RWPE2 (cell line): Measurements from ENCODE around the gene SORCS3.

Source experiments
- ATAC-seq: fragments of 200-7000 bp; cut with Tn5 transposase; 3 replicates; pipeline ENCODE4 v1.9.1; 2021; ENCODE audit warnings: low read depth
- DNase-seq: peaks from one replicate; pipeline ENCODE4 v3.0.0-alpha.2; 2020; ENCODE audit warnings: low spot score
- H3K27ac ChIP-seq: fragments of 450-650 bp; 2 replicates; pipeline ENCODE4 v1.5.1; 2017; ENCODE audit warnings: mild to moderate bottlenecking; ENCODE audit not compliant: poor library complexity, severe bottlenecking
- H3K27me3 ChIP-seq: fragments of 250-450 bp; sonication (Bioruptor Pico); 2 replicates; pipeline ENCODE4 v1.5.1; 2021; ENCODE audit warnings: mild to moderate bottlenecking, moderate library complexity; ENCODE audit not compliant: insufficient read depth, poor library complexity, severe bottlenecking
- H3K36me3 ChIP-seq: fragments of 250-450 bp; sonication (Bioruptor Pico); 2 replicates; pipeline ENCODE4 v1.5.1; 2020; ENCODE audit warnings: low read depth, mild to moderate bottlenecking, moderate library complexity
- H3K4me1 ChIP-seq: fragments of 250-450 bp; sonication (Bioruptor Pico); 2 replicates; pipeline ENCODE4 v1.5.1; 2021; ENCODE audit warnings: mild to moderate bottlenecking, moderate library complexity; ENCODE audit not compliant: insufficient read depth, poor library complexity, severe bottlenecking
- H3K4me3 ChIP-seq: fragments of 250-450 bp; sonication (Bioruptor Pico); 2 replicates; pipeline ENCODE4 v1.5.1; 2021; ENCODE audit warnings: mild to moderate bottlenecking, moderate library complexity; ENCODE audit not compliant: severe bottlenecking
- H3K9me3 ChIP-seq: fragments of 250-450 bp; sonication (Bioruptor Pico); 2 replicates; pipeline ENCODE4 v1.5.1; 2021; ENCODE audit warnings: mild to moderate bottlenecking, moderate library complexity; ENCODE audit not compliant: severe bottlenecking
- TF ChIP-seq, protein P1 (sequence below): fragments of 450-650 bp; IDR thresholded peaks from one replicate; pipeline ENCODE4 v1.5.1; 2017; ENCODE audit warnings: mild to moderate bottlenecking, moderate library complexity; ENCODE audit not compliant: poor library complexity, severe bottlenecking

SORCS3 gene

DNA sequence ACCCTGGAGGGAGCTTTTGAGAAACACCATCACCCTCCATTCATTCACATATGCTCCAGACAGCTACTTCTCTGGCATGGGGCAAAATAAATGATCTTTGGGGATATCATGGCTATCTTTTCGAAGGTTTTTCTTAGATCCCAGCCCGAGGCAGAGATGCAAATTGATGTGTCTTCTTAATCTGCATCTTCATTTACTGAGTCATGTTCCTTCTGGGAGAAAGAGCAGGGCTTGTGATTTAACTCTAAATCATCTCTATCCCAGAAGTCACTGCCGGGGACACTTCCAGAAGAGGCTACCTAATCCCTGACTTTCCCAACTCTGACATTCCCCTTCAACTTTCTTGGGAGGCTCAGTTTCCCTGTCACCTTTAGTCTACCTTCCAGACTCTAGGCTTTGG lies 90.1 kb downstream of the SORCS3 start:
- Histone ChIP-seq H3K27ac (no peak overlapping the region), H3K27me3 (peaks cover 15% of the 10 kb centered on the region), H3K4me1 (no peaks in the 10 kb centered on the region), H3K4me3 (no peak overlapping the region), H3K9me3 (no peaks in the 10 kb centered on the region), H3K36me3 (no peaks in the 10 kb centered on the region)
- DNase-seq, result no peak
- TF ChIP-seq, protein P1, sequence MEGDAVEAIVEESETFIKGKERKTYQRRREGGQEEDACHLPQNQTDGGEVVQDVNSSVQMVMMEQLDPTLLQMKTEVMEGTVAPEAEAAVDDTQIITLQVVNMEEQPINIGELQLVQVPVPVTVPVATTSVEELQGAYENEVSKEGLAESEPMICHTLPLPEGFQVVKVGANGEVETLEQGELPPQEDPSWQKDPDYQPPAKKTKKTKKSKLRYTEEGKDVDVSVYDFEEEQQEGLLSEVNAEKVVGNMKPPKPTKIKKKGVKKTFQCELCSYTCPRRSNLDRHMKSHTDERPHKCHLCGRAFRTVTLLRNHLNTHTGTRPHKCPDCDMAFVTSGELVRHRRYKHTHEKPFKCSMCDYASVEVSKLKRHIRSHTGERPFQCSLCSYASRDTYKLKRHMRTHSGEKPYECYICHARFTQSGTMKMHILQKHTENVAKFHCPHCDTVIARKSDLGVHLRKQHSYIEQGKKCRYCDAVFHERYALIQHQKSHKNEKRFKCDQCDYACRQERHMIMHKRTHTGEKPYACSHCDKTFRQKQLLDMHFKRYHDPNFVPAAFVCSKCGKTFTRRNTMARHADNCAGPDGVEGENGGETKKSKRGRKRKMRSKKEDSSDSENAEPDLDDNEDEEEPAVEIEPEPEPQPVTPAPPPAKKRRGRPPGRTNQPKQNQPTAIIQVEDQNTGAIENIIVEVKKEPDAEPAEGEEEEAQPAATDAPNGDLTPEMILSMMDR, result no peak
- ATAC-seq, result no peak

GRCh38 chr10:104732222-104732621 lies 91.1 kb downstream of the SORCS3 start:
- Histone ChIP-seq H3K4me3 (no peak overlapping the region), H3K9me3 (no peaks in the 10 kb centered on the region), H3K27me3 (peaks cover 15% of the 10 kb centered on the region), H3K4me1 (no peaks in the 10 kb centered on the region), H3K36me3 (no peaks in the 10 kb centered on the region), H3K27ac (no peak overlapping the region)
- DNase-seq (no peak), ATAC-seq (no peak)
- TF ChIP-seq, protein P1, result no peak

DNA sequence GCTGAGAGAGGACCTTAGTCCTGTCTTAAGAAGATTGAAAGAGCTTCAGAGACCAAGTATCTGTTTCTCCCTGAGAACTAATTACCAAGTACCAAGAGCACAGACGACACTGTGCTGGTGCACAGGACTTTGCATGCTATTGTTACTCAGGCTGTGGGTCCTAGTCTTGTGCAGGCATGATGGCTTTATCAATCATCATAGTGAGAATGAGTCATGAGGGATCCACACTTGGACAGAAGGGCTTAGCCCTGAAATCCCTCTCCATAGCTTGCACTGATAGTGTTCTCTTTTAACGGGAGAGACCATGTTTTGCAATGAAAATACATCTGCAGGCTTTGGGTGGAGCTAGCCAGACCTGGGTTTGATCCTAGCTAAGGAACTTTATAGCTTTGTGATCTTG lies 93.3 kb downstream of the SORCS3 start:
- peaks cover 15% of the 10 kb centered on the region for H3K27me3 ChIP-seq
- H3K36me3 ChIP-seq, result no peaks in the 10 kb centered on the region
- TF ChIP-seq, protein P1, result no peak
- no peak for DNase-seq
- no peak overlapping the region for H3K27ac ChIP-seq
- peak; percentile 46; the same call in 2 of the 3 replicates for ATAC-seq
- H3K4me3 ChIP-seq, result no peak overlapping the region
- H3K9me3 ChIP-seq, result no peaks in the 10 kb centered on the region
- no peaks in the 10 kb centered on the region for H3K4me1 ChIP-seq

DNA sequence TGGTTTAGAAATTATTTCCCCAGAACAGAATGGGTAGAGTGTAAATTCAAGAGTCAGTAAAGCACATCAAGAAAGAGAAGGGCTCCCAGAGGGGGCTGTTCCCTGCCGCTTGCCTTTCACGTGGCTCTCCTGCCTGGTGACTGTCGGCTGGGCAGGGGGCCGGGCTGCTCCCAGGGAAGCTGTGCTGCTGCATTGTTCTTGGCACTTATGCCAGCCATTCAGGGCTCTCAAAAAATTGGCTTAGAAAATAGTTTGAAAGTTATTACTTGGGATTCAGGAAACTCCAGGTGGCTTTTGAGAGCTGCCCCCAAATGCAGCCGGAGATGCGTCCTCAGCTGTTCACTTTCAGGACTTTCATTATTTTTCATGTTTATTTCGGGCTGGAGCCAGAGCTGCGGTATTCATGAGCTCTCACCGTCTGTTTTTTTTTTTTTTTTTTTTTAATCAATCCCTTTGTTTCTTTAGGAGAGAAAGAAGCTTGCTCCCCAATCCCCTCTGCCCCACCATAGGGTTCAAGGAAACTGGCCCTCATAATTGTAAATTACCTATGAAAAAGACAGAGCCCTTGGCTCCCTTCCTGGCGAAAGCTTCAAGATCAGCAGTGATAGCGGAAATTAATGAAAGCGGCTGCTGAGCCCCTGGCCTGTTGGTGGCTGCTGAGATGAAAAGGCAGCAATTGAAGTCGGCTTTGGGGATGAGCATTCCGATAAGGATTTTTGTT lies 94.1 kb downstream of the SORCS3 start:
- Histone ChIP-seq H3K4me3 (no peak overlapping the region), H3K9me3 (no peaks in the 10 kb centered on the region), H3K36me3 (no peaks in the 10 kb centered on the region), H3K27me3 (peaks cover 15% of the 10 kb centered on the region), H3K4me1 (no peaks in the 10 kb centered on the region), H3K27ac (no peak overlapping the region)
- no peak for DNase-seq
- ATAC-seq, result no peak
- TF ChIP-seq, protein P1, result no peak

DNA sequence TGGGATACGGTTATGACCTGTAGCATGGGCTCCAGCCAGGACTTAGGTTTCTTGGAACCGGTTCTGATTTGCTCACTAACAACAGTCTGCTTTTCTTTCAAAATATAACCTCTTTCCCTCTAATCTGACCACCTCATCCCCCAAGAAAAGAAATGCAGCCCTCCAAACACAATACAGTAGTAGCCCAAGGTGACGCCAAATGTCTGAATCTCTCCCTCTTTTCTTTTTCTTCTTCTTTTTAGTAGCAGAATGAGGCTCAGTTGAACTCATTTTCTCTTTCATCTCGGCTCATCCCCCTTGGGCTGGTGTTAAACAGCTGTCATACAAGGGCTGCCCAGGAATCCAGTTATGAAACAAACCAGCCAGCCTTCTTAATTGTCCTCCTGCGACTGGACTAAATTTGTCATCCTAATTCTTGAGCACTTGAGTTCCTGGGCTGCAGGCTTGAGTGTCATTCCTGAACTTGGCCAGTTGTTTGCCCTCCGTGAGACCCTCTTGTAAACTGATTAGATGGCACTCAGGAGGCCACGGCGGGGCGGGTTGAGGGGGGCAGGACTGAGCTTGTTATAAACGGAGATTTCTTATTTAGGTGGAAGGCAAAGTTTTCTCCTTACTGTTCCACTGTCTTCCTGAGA lies 94.8 kb downstream of the SORCS3 start:
- Histone ChIP-seq H3K27ac (no peak overlapping the region), H3K4me3 (no peak overlapping the region), H3K4me1 (no peaks in the 10 kb centered on the region), H3K9me3 (no peaks in the 10 kb centered on the region), H3K36me3 (no peaks in the 10 kb centered on the region), H3K27me3 (peaks cover 15% of the 10 kb centered on the region)
- ATAC-seq (no peak), DNase-seq (no peak)
- TF ChIP-seq, protein P1, result no peak
